GM19193 (cell line): Measurements from ENCODE around the gene GBF1.

Experiments
- POLR2A ChIP-seq: IDR thresholded peaks from 4 replicates; pipeline ENCODE4 v1.6.1; 2011; ENCODE audit not compliant: insufficient read depth, insufficient read length; ENCODE audit errors: extremely low read depth

GBF1 gene

DNA sequence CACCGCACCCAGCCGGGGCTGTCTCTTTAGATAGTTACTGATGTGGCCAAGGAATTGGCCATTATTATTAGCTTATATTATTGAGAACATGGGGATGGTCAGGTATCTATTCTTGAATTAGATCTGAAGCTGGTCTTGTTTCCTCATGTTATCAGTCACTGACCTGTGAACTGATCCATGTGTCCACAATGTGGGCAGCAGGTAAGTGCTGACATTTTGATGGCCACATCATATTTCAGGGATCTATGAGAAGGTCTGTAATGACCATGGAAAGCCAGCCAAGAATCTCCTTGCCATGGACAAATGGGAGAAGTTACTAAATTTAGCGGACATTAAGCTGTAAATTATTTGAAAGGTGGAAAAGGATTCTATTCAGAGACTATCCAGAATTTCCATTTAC lies 61.4 kb downstream of the GBF1 start:
- TF ChIP-seq POLR2A: no peak

GRCh38 chr10:102309236-102309635 lies 63.9 kb downstream of the GBF1 start:
- TF ChIP-seq POLR2A: no peak

GRCh38 chr10:102309916-102310315 lies 64.6 kb downstream of the GBF1 start:
- no peak for TF ChIP-seq POLR2A

DNA sequence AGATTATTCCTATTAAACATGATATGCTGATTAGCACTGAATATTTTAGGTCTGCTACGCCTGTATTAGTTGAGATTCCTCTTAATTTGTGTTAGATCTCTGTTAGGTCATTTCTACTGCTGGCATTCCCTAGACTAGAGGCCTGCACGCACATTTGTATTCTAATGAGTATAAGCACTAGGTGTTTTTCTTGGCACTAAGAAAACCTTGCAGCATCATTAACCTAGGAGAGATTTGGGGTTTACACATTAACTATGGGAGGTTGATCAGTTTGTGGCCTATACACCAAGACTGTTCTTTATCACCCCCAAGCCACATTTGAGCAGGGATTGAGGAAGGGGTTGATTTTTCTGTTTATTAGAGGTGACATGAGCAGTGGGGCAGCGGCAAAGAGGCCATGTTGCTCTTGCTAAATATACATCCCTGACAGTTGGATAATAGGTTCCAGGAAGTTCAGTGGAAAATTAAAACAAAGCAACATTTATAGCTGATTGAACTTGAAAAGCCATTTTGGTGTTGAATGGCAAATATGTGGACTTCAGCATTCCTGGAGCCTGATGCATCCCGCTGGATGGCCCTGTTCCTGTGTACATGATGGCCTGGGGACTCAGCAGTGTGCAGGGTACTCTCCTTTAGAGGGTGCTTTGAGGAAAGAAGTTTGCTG lies 65.2 kb downstream of the GBF1 start:
- no peak for TF ChIP-seq POLR2A

DNA sequence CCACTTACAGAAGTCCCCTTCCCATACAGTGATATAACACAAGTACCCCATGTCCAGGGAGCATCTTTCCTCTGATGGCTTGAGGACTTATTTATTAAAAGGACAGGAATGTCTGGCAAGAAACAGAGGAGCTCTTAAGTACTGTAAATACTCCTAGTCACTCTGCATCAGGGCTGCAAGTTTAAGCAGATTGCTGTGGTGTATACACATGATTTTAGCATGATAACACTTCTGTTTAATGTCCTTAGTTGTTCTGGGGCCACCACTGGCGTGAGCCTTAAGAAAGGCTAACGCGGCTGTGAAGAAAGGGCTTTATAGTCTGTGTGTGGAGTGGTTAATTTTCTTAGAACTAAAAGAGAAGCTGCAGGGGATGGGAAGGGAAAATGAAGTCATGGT lies 65.7 kb downstream of the GBF1 start:
- no peak for TF ChIP-seq POLR2A

GRCh38 chr10:102312683-102313082 lies 67.4 kb downstream of the GBF1 start:
- TF ChIP-seq POLR2A: no peak

DNA sequence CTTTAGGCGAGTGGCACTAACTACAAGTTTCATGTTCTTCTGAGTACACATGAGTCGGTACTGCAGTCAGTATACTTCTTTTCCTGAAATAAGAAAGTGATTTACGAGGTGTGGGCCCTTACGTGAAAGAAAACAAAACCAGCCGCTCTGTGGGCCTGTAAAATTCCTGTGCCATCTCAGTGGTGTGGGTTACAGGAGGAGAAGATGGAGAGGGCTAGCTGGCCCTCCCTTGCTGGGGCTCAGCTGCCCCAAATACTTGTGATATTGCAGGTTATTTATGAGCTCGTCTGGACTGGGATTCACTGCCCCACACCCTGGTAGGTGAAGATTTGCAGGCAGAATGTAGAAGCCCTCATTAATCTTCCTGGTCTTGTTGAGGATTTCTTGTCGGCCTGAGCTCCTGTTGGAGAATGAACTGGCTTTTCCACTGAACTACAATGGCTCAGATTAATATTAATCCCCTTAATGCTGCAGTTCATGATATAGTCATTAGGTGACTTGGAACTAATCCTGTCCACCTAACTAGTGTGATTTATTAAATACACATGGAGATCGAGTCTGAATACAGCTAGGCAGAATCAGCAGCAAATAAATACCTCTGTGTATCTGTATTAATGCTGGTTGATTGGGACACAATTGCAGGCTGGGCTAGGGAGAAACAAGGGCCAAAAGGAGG lies 68.0 kb downstream of the GBF1 start:
- no peak for TF ChIP-seq POLR2A

GRCh38 chr10:102314801-102315200 lies 69.5 kb downstream of the GBF1 start:
- TF ChIP-seq POLR2A: no peak

DNA sequence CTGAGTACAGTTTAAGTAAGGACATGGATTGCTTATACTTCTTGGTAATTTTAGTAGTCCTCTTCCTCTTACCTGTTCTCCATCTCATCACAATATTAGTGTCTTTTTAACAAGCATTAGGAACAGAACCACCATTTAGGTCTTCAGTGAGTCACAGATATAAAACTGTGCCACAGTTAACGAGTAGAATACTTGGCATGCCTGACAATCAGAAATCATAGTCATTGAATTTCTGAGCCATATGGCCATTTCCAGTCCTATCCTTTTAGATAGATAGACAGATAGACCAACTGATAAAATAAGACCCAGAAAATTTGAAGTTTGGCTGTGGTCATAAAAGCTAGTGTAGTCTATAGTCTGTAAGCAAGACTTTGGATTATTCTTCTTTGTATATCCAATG lies 71.1 kb downstream of the GBF1 start:
- TF ChIP-seq POLR2A: no peak

DNA sequence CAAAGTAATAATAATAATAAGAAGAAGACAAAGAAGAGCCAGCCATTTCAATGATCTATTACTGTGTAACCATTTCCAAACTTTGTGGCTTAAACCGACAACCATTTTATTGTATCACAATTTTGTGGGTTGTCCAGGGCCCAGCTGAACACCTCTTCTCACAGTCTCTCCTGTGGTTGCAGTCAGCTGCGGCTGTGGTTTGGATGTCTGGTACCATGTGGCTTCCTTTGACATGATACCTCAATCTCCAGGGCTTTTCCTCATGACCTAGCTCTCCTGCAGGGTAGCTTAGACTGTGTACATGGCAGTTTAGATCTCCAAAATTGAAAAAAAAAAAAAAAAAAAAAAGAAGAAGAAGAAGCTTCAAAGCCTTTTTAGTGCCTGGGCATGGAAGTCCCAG lies 77.6 kb downstream of the GBF1 start:
- TF ChIP-seq POLR2A: no peak

DNA sequence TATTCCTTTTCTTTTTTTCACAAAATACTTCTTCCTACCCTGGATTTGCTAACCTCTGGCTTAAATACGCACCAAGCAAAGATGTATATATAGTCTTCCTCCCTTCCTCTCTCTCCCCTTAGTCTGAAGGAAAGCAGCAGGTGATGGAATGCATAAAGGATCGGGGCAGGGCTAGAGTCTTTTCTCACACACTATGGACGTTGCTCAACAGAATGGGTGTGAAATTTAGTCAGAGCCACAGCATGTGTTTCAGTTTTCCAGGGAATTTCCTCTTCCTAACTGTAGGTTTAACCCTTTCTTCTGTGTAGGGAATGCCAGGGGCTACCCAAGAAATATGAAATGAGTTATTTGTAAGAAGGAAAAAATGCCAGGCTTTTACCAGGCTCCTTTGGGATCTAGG lies 78.7 kb downstream of the GBF1 start:
- no peak for TF ChIP-seq POLR2A

GRCh38 chr10:102326031-102326430 lies 80.7 kb downstream of the GBF1 start:
- no peak for TF ChIP-seq POLR2A

DNA sequence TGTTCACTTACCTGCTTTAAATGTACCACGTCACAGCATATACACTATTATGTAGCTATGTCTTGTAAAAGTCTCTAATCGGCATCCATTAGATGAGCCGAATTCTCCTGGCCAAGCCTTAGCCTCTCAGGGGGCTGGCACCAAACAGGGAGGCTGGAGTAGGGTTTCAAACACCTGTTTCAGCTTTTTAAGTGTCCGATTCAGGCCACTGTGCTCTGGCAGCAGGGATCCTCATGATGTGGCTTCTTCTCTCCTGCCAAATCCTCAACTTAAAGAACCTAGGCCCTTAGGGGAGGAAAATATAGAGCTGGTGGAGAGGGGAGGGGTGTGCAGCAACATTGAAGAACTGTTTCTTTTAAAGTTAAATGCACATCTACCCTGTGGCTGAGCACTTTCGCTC lies 81.7 kb downstream of the GBF1 start:
- no peak for TF ChIP-seq POLR2A

- no peak for TF ChIP-seq POLR2A
Observed at GRCh38 chr10:102327641-102328040, 82.3 kb downstream of the GBF1 start.

DNA sequence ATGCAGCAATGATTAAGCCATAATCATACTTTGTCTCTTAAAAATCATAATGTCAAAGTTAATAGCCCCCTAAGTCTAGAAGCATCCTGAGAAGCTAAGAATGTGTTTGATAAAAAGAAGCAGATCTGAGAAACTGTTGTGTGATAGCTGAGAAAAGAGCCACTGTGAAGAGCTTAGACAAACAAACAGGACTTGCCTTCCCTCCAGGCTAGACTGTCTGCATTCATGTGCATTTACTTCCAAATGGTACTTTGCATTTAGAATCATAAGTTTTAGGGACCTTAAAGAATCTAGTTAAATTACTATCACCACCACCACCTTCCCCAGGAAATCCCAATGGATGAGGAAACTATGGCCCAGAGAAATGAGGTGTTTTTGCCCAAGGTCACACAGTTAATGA lies 87.4 kb downstream of the GBF1 start:
- TF ChIP-seq POLR2A: no peak

DNA sequence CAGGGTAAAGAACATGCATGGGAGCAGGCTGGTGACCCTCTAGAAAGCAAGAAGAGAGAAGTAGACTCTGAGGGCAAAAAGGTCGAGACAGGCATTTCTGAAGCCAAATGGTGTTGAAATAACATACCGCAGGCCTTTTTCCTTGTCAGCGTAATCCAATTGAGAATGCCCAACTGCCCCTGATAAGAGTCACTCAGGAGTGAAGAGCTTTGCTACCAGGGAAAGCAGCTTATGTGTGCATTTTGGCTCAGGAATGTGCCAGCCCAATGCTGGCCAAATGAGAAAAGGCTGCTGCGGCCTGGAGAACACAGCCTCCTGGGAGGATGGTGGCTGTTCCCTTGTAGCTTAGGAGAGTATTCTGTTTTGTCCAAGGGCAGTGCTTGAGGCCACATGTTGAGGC lies 88.8 kb downstream of the GBF1 start:
- TF ChIP-seq POLR2A: no peak
